HL-60/S4 (cell line): ENCODE data around the gene SPR.

Experiments
- in situ Hi-C: fragments of 300-500 bp; cut with MboI; formaldehyde crosslinking; loops from 2 replicates; pipeline ENCODE4 v1.14.3; 2022; ENCODE audit warnings: low sequenced_read_pairs

SPR gene

GRCh38 chr2:72927619-72928550 lies 40.7 kb downstream of the SPR start:
- in situ Hi-C loops: no loop called here

- in situ Hi-C loops: no loop called here
These were observed 41.8 kb downstream of the SPR start for GRCh38 chr2:72929010-72929409.

- in situ Hi-C loops: no loop called here
These were observed 44.2 kb downstream of the SPR start for GRCh38 chr2:72931280-72931910.

GRCh38 chr2:72932045-72932740 lies 45.0 kb downstream of the SPR start:
- in situ Hi-C loops: no loop called here

- in situ Hi-C loops: no loop called here
These were observed 45.6 kb downstream of the SPR start for GRCh38 chr2:72932805-72933204.

- in situ Hi-C loops: no loop called here
These were observed 46.0 kb downstream of the SPR start for GRCh38 chr2:72933207-72933606.

- in situ Hi-C loops: no loop called here
These were observed 46.5 kb downstream of the SPR start for GRCh38 chr2:72933646-72934151.

GRCh38 chr2:72934683-72935610 lies 47.7 kb downstream of the SPR start:
- in situ Hi-C loops: no loop called here

- in situ Hi-C loops: no loop called here
These were observed 48.4 kb downstream of the SPR start for GRCh38 chr2:72935611-72935957.

GRCh38 chr2:72936660-72937355 lies 49.6 kb downstream of the SPR start:
- in situ Hi-C loops: no loop called here

GRCh38 chr2:72937356-72937669 lies 50.1 kb downstream of the SPR start:
- in situ Hi-C loops: no loop called here

GRCh38 chr2:72938455-72938854 lies 51.2 kb downstream of the SPR start:
- in situ Hi-C loops: no loop called here

- in situ Hi-C loops: no loop called here
These were observed 53.2 kb downstream of the SPR start for GRCh38 chr2:72940361-72940760.

- in situ Hi-C loops: no loop called here
These were observed 53.6 kb downstream of the SPR start for GRCh38 chr2:72940786-72941185.
